GM21423 (cell line): ENCODE results near the gene DSCAML1.
"Not testable (repeated sequence)": the region's sequence is repeated elsewhere in the genome, so short reads cannot be mapped to it uniquely, and the experiment has no call there.

Source experiments
- ATAC-seq: cut with Tn5 transposase; IDR thresholded peaks from one replicate; pipeline ENCODE4 v1.9.1; 2021; ENCODE audit warnings: mild to moderate bottlenecking, moderate library complexity; ENCODE audit not compliant: unreplicated experiment

DSCAML1 gene

DNA sequence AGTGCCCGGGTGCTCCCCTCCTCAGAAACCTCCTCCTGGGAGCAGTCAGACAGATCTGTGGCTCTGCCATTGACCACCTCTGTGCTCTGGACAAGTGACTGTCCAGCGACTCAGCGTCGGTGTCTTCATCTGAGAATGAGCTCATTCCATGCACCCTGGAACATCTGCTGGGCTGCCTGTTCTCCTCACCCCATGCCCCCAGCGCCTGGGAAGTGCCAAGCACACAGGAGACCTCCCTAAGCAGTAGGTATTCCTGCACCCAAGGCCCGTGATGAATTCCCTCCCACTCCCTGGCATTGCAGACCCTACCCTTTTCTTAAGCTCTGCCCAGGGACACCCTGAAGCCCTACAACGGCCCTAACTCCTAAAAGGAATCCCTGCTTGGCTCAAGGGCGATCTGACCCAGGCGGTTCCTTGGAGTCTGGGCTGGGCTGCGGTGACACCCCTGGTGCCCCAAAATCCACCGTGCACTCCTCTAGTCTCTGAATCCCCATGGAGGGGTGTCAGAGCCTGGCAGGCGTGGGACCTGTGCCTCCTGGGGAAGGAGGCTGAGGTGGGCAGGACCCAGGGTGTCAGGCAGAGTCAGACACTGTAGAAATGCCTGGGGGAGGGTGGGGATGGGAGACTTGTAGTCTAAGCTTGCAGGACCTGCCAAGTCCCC, 377.4 kb downstream of the DSCAML1 start:
- ATAC-seq: no peak

DNA sequence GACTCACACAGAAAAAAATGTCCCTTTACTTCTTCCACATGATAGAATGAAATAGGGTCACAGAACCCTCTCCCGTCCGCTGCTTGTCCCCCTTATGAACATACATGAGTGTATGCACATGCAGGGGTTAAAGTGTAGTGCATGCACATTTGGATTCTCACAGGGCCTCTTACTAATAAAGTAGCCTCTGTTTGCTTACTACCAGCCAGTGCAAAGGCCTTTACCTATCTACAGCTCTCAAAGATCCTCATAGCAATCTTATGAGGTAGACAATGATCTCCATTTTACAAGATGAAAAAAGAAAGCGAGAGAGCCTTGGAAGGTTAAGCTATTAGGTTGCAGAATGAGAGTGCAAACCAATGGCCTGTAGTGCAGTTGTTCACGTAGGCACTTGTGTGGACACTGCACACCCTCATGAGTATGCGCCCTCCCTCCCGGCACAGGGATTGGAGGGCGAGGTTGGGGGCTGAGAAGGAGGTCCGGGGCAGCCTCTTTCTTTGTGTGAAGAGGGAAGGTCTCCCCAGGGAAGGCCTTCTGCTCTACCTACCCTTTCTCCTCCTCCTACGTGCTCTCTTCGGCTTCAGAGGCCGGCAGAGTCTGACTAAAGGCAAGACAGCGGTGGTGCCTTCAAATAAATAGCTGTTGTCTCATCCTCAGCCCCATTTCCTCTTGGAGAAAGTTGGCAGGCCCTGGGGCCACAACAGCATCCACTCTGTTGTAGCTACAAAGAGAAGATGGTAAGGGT, 378.1 kb downstream of the DSCAML1 start:
- ATAC-seq: no peak

DNA sequence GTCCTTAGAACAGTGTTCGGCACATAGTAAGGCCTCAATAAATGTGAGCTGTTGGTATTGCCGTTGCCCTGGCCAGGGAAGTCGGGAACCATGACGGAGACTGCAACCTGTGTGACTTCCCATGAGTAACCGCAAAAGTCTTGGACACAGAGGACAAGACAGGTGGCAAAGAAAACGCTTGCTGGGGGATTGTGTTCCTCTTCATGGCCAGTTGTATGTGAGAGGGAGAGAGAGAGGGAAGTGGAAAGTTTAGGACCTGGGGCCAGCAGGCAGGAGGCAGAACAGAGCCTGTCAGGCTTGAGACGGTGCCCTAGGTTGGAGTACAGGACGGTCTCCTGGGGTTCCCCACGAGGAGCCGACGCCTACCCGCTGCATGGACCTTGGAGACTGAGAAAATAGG, 379.2 kb downstream of the DSCAML1 start:
- ATAC-seq: no peak

DNA sequence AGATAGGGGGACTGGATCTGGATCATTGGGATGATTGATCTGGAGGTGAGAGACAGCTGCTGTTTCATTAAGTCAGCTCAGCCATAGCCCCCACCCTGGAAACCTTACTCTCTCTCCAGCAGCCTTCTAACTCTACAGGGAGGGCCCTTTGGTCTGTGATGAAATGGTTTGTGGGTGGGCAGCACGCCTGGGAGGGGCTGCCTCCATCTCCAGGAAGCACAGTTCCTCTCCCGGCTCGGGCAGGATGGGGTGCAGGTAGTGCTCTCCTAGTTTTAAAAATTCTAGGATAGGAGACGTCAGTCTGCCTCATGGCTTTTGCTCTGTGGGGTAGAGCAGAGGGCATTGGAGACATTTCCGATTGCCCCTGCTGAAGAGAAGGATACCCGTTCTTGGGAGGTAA, 379.7 kb downstream of the DSCAML1 start:
- no peak for ATAC-seq

DNA sequence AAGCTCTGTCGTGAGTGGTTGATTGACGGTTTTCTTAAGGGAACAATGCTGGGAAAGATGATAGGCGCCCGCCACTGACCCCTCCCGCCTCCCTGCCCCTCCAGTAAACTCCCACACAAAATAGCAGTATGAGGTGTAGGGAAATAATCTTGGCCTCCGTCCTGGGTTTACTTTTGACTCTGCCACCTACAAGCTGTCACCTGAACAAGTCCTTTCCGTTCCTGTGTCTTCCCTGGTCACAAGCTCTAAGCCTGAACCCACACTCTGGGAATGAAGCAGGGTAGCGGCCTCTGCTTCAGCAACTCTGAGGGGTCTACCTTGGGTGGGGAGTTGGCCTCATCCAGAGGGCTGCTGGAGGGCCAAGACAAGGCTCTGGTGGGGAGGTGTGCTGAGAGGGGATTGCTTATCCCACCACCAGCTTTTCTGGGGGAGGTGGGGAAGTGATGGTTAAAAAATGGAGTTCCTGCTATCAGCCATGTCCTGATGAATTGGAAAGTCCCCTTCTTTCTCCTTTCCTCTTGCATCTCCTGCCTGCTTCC, 381.6 kb downstream of the DSCAML1 start:
- no peak for ATAC-seq

DNA sequence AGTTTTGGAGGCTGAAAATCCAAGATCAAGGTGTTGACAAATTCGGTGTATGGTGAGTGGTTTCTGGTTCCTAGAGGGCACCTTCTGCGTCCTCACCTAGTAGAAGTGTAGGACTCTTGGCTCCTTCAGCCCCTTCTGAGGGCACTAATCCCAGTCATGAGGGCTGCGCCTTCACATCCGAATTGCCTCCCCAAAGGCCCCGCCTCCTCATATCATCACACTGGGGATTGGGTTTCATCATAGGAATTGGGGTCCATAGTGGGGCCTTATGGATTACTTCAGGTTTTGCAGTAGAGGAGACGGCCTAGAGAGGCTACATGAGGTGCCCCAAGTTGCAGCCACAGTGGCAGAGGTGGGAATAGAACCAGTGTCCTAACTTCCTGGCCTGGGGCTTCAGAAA, 382.3 kb downstream of the DSCAML1 start:
- ATAC-seq: no peak

DNA sequence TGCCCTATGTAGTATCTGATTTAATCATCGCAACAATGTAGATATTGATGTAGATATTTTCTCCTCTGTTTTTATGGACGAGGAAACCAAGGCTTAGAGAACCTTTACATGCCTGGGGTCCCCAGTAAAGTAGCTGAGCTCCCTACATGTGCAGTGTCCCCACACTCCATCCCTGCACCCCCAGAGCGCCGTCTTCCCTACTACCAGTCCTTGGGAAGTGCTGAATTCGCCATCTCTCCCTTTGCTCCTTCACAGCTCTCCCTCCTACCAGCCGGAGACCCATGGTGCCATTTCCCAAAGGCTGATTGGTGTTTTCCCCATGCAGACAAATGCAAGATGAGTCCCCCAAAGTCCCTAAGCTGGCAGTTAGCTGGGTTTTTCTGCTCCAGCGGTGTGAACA, 383.4 kb downstream of the DSCAML1 start:
- no peak for ATAC-seq

DNA sequence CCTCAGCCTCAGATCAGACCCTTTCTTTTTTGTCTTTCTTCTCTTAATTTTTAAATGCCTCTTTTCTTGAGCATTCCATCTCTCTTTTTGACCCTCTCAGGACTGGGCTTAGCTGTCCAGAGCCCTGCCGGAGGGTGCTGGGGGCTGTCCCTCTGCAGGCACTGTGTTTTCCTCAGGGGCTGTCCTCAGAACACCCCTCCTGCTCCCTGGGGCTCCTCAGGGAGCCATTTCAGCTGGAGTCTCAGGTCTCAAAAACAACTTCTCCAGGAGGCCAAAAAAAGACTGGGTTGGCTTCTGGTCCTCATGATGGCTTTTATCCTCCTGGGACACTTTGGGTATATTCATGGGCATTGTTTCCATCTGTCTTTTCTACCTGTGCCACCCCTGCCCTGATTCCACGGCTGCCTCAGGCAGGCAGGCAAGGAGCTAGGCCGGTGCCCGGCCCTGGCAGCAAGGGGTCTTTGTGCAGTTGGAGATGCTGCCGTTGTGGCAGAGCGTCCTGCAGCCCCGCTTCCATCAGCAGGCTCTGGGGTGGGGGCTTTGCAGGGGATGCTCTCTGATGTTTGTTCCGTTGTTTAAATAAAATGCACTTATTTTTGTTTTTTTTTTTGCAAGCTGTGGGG, 384.3 kb downstream of the DSCAML1 start:
- no peak for ATAC-seq

DNA sequence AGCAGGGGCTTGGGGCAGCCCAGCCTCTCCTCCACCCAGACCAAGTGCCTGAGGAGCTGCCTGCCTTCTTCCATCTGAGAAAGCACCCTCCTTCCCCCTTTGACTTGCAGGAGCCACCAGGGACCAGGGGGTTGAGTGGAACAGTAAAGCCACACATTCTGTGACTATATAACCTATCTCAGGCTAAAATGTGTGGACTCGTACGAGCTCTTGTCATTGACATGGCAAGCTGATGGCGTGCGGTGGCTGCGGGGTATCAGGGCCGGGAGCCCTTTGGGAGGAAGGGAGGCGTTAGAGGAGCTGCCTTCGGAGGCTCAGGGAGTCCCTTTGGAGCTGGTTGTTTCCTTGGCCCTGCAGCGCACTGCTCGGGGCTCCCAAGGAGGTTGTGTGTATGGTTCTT, 384.8 kb downstream of the DSCAML1 start:
- no peak for ATAC-seq

DNA sequence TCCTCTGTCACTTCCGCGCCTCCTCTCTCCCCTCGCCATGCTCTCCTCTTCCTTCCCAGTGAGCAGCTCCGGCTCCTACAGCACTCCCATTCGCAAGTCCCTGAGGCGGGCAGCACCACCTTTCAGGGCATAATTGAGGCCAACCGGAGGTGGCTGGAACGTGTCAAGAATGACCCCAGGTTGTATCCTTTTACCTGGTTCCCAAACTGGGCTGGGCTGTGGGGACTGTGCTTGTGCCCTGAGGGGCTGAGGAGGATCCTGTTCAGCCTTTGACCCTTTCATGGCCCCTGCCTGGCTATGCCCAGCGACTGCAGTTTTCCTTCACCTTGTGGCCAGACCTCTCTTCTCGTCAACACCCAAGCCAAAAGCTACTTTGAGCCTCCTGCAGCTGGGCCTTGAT, 385.3 kb downstream of the DSCAML1 start:
- ATAC-seq: no peak

DNA sequence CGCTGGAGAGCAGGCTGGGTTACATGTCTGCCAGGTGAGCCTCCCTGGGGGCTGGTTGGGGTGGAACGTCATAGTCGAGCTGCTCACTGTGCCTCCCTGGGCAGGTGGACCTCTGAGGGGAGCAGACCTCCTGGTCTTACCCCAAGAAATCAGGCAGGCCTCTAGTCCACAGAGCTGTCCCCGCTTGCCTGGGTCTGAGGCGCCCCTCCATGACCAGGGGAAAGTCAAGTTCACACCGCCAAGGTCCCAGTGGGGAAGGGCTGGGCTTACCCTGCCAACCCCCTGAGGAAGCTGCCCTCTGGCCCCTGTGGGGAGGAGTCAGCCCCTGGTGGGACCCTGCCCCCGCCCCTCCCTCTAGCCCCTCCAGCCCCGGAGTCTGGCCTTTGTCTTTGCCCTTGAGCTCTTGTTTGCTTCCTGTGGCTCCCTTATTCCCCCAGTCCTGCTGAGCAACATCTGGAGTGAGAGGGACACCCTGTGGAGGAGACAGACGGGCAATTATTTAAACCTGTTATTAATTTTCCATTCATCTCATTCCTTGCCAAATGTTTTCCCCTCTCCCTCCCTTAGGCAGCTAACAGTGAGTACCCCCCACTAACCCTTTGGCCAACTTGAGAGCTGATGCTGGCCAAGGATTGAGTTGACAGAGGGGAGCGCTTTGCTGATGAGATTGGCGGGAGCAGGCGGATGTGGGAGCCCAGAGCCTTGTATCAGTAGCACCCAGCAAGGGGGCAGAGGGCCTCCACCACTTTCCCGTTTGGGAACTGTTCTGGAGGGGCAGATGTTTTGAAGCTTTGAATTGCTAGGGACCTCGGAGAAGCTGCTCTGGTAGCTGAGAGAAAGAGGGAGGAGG, 385.9 kb downstream of the DSCAML1 start:
- ATAC-seq: no peak

DNA sequence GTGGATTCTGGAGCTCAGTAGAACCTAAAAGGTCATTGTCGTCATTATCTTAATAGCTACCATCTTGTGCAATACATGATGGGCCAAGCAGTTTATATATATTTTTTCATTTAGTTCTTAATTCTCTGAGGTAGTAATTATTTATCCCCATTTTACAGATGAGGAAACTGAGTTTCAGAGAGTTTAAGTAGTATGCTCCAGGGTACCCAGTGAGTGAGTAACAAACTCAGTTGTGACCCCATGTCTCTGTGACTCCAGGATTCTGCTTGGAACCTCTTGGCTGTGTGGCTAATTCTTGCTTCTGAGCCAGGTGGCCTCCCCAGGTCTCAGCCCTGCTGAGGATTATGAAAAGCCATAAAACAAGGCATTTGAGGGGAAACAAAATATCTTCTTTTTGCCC, 386.8 kb downstream of the DSCAML1 start:
- ATAC-seq: no peak

DNA sequence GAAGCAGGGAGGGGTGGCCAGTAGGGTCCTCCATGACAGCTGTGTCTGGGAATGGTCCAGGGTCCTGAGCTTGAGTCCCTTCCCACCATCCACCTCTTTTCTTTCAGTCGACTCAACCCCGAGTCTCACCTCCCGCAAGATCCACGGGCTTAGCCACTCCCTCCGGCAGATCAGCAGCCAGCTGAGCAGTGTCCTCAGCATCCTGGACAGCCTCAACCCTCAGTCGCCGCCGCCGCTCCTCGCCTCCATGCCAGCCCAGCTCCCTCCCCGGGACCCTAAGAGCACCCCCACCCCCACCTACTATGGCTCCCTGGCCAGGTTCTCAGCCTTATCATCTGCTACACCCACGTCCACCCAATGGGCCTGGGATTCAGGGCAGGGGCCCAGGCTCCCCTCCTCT, 387.5 kb downstream of the DSCAML1 start:
- no peak for ATAC-seq

DNA sequence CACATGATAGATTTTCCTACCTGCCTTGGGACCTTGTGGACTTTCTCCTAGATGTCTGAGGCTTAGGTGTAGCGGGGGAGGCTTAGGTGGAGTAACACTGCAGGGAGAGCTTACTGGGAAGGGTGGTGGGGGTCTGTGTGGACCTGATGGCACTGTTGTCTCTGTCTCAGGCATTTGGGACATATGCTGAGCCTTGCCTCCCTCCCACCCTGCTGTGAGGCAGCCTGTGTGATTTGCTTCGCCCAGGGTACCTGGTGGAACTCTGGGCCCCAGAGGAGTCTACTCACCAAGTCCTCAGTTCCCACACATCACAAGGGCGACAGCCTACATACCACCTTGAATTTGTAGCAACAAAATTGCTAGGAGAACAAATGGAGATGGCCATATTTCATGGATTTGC, 388.7 kb downstream of the DSCAML1 start:
- ATAC-seq: no peak

DNA sequence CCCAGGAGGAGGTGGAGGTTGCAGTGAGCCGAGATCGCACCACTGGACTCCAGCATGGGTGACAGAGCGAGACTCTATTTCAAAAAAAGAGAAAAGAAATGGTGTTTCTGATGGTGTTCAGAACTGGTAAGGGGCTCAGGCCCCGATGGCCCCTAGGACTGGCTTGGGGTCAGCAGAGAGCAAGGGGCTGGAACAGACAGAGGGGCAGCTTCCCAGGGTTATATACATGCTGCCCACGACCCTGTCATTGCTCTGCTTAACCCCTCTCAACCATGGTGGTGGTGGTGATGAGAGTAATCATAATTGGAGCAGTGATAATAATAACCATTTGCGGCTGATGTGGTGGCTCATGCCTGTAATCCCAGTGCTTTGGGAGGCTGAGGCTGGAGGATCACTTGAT, 390.0 kb downstream of the DSCAML1 start:
- no peak for ATAC-seq

DNA sequence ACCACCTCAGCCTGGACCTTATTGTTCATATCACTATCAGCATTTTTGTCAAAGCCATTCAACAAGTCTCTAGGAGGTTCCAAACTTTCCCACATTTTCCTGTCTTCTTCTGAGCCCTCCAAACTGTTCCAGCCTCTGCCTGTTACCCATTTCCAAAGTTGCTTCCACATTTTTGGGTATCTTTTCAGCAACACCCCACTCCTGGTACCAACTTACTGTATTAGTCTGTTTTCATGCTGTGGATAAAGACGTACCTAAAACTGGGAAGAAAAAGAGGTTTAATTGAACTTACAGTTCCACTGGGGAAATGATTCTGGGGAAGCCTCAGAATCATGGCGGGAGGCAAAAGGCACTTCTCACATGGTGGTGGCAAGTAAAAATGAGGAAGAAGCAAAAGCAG, 391.1 kb downstream of the DSCAML1 start:
- ATAC-seq: not testable (repeated sequence)

DNA sequence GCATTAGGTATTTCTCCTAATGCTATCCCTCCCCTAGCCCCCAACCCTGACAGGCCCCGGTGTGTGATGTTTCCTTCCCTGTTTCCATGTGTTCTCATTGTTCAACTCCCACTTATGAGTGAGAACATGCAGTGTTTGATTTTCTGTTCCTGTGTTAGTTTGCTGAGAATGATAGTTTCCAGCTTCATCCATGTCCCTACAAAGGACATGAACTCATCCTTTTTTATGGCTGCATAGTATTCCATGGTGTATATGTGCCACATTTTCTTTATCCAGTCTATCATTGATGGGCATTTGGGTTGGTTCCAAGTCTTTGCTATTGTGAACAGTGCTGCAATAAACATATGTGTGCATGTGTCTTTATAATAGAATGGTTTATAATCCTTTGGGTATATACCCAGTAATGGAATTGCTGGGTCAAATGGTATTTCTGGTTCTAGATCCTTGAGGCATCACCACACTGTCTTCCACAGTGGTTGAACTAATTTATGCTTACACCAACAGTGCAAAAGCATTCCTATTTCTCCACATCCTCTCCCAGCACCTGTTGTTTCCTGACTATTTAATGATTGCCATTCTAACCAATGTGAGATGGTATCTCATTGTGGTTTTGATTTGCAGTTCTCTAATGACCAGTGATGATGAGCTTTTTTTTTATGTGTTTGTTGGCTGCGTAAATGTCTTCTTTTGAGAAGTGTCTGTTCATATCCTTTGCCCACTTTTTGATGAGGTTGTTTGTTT, 397.7 kb downstream of the DSCAML1 start:
- not testable (repeated sequence) for ATAC-seq

DNA sequence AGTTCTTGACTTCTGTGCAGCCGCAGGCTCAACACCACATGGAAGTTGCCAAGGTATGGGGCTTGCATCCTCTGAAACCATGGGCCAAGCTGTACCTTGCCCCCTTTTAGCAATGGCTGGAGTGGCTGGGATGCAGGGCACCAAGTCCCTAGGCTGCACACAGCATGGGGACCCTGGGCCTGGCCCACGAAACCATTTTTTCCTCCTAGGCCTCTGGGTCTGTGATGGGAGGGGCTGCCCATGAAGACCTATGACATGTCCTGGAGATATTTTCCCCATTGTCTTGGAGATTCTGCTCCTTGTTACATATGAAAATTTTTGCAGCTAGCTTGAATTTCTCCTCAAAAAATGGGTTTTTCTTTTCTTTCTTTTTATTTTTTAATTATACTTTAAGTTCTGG, 398.4 kb downstream of the DSCAML1 start:
- not testable (repeated sequence) for ATAC-seq

DNA sequence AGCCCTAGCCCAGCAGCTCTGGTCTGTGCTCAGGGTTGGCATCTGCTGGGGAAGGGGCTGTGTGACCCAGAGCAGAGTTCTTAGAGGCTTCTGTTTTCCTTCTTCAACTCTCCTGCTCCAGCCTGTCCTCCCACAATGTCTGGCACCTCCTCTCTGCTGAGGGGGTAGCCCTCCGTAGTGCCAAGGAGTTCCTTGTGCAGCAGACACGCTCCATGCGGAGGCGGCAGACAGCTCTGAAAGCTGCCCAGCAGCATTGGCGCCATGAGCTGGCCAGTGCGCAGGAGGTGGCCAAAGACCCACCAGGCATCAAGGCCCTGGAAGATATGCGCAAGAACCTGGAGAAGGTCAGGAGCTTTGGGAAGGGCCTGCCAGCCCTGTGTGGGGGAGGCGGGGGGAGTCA, 400.0 kb downstream of the DSCAML1 start:
- ATAC-seq: no peak

DNA sequence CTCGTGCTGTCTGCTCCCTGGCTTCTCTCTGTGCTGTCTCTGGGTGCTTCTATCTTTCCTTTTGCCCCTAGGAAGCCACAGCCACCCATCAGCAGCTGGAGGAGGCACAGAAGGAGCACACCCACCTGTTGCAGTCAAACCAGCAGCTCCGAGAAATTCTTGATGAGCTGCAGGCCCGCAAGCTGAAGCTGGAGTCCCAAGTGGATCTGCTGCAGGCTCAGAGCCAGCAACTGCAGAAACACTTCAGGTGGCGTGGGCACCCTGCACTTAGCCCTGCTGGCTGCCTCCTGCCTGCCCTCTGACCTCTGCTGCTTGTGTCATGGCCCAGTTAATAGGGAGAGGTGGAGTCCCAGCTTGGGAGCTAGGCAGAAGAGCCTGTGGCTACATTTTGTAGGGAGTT, 401.5 kb downstream of the DSCAML1 start:
- ATAC-seq: no peak
